ENCODE results near the gene NDUFA12.
"Not testable (repeated sequence)": the region's sequence is repeated elsewhere in the genome, so short reads cannot be mapped to it uniquely, and the experiment has no call there.

DNA sequence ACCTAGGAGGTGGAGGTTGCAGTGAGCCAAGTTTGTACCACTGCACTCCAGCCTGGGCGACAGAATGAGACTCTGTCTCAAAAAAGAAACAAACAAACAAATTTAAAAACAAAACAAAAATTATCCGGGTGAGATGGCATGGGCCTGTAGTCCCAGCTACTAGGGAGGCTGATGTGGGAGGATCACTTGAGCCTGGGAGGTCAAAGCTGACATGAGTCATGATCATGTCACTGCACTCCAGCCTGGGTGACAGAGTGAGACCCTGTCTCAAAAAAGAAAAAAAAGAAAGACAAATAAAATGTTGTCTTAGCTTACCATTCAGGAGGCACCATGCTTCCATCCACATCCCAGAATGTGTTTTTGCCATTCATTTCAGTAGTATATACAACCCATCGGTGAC is 9.6 kb downstream of the NDUFA12 start:
- TF ChIP-seq BHLHE40 (IDR thresholded peaks at IDR 0.05; ENCODE audit: borderline replicate concordance); HDGF (IDR thresholded peaks at IDR 0.05; ENCODE audit: borderline replicate concordance); L3MBTL2 (conservative IDR thresholded peaks at IDR 0.05); FOXM1 (IDR thresholded peaks at IDR 0.05; ENCODE audit: borderline replicate concordance); ARNT (IDR thresholded peaks at IDR 0.05): not testable (repeated sequence)

Data from HEK293T (cell line).